Renal cortex interstitium (tissue), 11 donors: ENCODE data around the gene DISC1. TPM values are rescaled to one million over a fixed set of nuclear protein-coding genes. Genes with fewer than 3 reads are reported as not detected.

ENCODE experiments used
- DNase-seq, 11 donors: peaks; one replicate each; pipeline ENCODE4 v3.0.0-alpha.2; 2013; ENCODE audit warnings: low read depth in 9 of 11, low spot score in 4 of 11; ENCODE audit errors: extremely low read depth in 1 of 11
- polyA plus RNA-seq, 3 donors: library from polyadenylated mRNA; unstranded; fragments of 120-200 nt; gene quantifications; one replicate each; pipeline ENCODE4 v1.2.1, GENCODE V29; 2013; ENCODE audit not compliant: insufficient read length in 3 of 3

The DISC1 gene
- polyA plus RNA-seq, 3 donors = 5.2 to 5.9 (median 5.8) TPM

DNA sequence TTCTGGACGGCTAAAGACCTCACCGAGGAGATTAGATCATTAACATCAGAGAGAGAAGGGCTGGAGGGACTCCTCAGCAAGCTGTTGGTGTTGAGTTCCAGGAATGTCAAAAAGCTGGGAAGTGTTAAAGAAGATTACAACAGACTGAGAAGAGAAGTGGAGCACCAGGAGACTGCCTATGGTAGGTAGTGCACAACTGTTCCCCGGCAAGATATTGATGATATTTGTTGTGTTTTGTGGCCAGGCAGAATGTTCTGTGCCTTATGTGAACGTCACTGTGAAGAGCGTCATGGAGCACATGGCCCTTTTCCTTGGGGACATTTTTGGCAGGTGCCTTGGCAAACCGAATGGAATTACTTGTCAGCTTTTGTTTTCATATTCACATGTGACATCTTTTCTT, 191.7 kb downstream of the DISC1 start:
- no peak for DNase-seq

DNA sequence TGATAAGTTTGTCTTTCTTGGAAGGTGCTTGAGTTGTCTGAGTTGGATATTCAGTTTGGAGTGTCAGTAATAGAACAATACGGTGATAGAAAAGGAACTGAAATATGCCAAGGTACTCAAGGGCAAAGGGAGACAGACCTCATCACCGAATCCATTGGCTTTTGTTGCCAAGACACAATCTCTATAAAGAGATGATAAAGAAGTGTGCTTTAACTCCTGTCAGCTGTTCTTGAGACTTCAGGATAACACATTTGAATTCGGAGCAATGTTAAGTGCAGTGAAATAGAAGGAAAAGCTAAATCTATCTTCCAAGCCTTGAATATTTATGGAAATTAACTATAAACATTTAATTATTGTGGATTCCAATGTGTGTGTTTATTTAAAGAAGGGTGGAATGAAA, 194.7 kb downstream of the DISC1 start:
- DNase-seq = no peak

DNA sequence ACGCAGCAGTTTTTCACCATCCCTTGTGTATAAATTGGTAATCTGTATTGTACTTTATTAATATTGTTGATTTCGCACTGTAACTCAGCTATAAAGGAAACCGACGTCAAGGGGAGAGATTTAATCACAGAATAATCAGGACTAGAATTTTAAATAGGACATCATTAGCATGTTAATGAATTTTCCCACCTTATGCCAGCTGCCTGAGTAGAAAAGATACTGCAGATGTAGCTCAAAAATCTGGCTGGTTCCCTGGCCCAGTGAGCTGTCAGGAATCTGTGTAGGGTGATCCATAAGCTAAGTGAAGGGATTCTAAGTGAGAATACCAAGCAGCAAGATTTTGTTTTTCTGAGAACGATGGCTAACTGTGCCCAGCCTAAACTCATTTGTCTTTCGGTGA, 195.5 kb downstream of the DISC1 start:
- DNase-seq = no peak

DNA sequence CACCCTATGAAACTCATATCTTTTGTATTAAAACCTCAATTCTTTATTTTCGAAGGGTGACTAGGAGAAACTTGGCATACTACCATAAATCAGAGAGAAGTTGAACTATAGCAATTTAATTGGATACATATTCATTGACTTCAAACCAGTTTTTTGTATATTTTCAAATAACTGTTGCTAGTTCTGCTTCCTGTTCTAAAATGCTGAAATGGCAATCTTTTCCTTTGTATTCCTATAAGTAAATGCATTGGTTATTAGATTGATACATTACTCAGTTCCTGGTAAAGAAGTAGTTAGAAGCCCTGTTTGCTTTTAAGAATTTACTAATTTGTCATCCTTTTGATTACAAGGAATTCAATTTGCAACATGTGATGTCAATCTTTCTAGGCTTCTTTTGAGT, 200.0 kb downstream of the DISC1 start:
- DNase-seq = no peak

DNA sequence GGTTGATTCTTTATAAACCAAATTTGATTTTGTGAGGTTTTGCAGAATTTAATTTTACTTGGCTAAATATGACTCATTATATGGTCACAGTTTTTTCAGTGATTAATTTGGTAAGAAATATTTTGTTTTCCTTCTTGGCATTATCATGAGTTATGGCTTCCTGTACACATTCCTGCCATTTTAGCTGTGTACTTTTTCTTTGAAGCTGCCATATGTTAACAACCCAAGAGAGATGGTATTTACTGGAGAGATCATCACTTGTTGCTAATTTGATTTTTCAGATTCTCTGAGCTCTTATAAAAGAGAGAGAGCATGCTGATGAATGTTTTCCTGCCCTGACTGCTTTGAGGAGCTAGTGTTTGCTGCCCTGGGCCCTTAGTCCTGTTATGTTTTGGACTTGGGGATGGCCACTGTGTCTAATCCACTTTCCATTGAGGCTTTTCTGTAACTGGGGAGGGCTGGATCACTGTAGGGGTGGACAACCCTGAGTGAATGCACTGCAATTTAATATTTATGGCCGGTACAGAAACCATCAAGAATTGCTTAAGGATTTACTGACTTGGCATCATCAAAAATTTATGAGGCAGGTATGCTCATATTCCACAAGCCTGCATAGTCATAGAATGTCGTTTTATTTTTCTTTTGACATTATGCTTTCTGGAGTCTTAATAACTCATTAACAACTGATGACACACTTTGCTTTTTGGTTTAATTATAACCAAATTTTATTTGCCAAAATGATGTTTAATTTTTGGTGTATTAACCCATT, 200.9 kb downstream of the DISC1 start:
- no peak for DNase-seq

DNA sequence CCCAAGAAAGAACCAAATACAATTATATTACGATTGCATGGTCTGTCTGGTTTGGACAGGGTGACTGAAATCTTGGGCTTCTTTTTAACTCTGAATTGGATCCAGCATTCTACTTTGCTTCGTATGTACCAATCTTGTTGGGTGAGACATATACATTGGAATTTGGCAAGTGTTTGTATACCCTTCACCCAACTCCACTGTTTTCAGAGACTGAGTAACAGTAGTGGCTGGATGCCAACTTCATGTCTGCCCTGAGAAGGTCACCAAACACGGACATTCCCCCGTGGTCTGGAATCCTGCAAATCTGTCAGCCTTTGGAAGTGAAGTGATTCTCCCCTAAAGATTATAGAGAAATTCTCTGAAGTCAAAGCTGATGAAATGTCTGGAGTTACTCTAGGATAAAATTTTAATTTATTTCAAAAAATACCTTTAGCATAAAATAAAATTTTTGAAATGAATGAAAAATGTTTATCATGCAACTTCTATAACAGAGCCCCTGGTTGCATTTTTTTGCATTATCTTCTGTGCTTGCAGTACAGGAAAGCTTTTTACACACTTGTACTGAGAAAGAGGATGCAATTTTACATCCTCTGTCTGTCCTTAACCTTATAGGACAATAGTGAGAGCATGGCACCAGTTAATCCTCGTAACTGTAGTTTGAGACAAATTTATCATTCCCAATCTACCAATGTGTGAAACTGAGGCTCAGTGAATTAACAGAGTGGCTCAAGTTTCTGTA, 201.8 kb downstream of the DISC1 start:
- peak in 1 of 11 donors; percentile 12 for DNase-seq

DNA sequence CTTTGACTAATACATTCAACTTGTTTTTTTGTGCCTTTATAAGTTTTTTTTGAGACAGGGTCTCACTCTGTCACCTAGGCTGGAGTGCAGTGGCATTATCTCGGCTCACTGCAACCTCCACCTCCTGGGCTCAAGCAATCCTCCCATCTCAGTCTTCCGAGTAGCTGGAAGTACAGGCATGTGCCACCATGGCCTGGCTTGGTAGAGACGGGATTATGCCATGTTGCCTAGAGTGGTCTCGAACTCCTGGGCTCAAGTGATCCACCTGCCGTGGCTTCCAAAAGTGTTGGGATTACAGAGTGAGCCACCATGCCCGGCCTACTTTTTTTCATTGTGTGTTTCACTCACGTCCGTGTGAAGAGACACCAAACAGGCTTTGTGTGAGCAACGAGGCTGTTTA, 202.7 kb downstream of the DISC1 start:
- DNase-seq = no peak

DNA sequence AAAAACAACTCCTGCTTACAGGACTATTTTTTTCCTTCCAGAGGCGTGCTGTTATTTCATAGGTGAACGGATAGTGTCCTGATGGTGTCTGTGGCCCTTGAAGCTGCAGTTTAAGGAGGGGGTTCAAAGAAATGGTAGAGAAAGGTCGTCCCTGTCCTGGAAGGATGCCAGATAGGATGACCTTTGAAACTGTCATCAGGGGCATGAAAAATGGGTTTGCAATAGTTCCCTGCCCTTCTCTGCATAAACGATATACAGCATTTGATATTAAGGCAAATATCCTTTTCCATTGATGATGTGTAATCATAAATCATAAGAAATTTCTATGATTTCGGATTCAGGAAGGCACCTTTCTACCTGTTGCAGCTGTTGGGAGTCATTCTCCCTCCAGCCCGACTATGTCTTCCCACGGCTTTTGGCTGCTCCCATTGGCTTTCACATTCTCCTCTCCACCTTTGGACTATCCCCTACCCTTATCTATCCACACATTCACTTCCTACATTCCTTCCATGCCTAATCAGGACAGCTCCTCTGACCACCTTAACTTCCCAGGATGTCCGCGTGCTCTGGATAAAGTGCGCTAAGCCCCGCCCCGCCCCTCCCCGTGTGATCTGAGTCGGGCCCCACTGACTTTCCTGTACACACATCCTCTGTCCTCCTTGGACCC, 209.8 kb downstream of the DISC1 start:
- DNase-seq = no peak

DNA sequence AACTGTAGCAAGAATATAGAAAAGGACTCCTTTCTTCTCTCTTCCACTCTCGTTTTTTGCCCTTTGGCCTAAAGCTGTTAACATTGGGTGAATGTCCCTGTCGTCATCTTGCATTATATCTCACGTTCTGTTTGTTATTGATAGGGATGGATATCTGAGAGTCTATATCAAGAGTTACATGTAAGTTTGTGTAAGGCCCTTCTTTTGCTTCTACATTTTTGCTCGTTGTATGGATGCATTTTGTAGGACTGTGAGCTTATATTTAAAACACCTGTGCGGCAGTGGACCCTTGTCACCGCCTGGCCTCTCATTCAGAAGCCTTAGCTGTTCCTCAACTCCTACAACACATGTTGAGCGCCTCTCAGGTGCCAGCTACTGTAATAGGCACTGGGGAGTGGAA, 211.9 kb downstream of the DISC1 start:
- DNase-seq = no peak

DNA sequence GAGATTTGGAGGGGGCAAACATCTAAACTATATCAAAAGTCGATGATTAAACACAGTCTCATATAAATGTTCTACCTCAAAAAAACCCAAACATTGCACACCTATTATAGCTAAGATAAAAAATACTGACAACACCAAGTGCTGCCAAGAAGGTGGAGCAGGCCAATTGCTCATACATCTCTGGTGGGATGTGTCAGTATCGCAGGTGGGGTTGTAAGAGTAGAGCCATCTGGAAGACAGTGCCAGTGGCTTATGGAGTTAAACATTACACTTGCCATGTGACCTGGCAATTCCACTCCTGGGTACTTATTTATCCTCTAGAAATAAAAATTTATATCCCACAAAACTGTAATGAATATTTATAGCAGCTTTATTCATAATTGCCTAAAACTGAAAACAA, 213.4 kb downstream of the DISC1 start:
- no peak for DNase-seq

DNA sequence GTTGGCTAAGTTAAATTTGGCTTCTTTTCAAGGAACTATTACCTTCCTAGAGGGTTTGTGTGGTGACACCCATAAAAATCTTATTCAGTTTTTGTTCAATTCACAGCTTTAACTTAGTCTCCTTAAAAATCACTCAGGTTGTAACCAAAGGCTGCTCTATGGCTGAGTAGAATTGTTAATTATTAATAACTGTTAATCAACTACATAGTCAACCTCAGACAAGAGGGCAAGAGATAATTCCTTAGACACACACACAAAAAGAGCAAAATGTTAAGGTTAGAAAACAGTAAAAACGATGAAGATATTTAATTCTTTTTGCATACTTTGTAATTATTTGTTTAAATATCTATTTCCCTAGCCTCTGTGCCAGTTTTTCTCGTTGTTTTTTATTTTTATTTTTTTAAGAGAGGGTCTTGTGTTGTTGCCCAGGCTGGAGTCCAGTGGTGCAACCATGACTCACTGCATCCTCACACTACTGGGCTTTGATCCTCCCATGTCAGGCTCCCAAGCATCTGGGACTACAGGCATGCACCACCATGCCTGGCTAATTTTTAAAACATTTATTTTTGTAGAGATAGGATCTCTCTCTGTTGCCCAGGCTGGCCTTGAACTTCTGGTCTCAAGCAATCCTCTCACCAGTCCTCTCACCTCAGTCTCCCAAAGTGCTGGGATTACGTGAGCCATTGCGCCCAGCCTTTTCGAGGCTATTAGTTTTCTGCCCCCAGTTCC, 215.2 kb downstream of the DISC1 start:
- DNase-seq = no peak

DNA sequence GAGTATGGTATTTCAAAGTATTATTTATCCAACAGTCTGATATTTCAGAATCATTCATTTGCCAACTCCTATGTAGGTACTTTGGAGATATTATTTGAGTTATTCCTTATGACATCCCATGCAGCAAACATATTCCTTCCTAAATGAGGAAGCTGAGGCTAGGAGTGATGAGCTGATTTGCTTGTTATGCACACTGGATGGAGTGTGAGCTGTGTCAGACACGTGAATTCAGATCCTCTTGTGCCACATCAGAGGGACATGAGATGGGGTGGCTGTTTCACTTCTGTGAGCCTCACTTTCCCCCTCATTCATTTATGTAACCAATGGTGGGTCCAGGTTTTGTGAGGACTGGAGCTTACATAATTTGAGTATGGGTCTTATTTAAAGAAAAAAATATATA, 215.9 kb downstream of the DISC1 start:
- DNase-seq = no peak

DNA sequence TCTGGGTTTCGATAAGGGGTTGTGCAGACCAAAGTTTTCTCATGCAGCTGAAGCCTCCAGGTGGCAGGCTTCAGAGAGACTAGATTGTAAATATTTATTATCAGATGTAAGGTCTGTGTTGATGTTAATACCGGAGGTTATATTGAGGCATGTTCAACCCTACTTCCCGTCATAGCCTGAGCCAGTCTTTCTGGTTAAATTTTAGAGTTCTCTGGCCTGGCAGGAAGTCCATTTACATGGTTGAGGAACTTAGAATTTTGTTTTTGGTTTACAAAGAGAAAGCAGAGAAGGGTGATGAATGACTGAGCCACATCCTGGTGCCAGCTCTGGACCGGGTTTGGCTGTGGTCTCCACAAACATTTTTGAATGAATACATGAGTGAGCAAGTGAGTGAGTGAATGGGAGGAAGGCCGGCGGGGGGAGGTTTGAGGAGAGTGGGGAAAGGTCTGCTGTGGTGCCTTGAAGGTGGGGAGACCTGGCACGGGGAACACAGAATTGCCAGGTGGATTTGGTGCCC, 218.5 kb downstream of the DISC1 start:
- DNase-seq = peak in 3 of 11 donors; percentile 15 to 18 (median 17)

DNA sequence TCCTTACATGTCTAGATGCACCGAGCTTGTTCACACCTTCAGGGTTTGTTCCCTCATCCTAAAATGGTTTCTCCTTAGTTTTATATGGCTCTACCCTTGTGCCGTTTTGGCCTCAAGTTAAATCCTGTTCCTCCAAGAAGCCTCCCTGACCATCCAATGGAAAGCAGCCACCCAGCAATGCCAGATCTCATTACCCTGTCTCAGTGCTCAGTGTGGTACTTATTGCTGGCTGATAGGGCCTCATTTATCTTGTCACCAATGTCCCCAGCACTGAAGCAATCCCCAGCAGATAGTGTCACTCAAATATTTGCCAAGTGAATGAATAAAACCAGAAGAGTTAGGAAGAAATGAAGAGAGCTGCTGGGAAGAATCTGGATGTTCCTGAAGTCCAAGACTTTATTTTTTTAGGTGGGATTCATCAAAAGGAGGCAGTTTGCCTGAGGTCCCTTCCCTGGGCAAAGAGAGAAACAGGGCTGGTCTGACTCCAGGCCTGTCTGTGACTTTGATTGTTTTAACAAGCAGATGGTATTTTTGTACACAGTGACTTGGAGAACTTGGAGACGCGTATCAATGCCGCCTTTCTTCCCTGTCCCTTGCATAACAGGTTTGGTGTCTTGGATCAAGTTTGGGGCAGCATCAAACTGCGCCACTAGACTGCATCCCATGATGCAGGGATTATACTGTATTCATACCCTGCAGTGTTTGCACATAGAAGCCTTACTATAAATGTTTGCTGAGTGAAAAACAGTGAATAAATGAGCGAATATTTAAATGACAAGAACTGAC, 221.2 kb downstream of the DISC1 start:
- DNase-seq = no peak

DNA sequence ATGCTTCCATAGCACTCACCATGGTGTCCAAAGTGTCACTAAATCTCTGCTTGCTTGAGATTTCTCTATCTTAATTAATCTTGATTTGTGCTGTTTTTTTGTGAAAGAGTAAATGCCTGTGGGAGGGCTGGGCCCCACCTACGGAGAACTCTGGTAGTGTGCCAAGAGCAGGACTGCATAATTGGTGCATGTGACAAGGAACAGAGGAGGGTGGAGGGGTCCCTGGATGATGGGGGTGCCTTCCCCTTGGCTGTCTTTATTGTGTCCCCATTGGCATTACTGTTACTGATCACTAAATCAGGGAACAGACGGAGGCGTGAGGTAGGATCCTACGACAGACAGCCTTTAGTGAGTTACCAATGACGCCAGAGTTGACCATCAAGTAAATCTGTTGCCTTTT, 223.4 kb downstream of the DISC1 start:
- DNase-seq = no peak

DNA sequence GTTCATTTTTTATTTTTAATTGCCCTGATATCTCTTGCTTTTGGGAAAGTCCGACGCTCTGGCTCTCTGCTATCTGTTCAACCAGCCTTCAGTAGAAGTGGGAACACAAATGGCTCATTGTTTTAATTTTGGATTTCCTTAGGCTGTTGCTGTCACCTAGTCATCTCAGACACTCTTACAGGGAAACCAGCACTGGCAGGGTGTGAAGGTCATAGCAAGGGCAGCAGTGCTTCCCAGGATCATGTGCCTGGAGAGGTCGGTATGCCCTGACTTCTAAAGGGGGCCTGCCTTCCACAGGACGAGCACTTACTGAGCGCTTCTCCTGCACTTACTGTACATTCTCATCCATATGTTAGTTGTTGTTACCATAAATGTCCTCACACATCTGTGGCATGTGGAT, 224.2 kb downstream of the DISC1 start:
- no peak for DNase-seq

DNA sequence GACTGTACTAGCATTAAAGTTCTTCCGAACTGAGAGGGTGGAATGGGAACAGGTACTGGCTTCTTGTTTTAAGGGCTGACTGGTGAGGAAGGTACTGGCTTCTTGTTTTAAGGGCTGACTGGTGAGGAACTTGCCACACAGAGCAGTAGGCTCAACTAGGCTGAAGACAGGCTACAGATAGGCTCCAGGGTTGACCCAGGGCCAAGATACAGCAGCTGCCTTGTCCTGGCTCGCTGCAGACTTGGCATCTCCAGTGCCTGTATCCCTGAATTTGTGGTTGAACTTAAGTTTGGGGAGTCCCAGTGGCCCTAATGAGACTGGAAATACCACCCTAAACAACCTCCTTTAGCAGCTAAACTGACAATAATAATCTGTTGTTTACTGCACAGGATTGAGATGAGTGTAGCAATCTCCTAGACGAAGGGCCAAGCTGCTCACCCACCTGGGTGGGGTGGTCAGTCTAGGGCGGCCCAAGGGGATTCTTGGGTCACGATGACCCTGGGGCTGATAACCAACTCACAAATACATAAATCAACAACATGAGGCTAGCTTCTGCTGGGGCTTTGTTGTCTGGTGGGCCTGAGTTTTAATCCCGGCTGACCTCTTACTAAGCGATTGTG, 227.1 kb downstream of the DISC1 start:
- DNase-seq = no peak

DNA sequence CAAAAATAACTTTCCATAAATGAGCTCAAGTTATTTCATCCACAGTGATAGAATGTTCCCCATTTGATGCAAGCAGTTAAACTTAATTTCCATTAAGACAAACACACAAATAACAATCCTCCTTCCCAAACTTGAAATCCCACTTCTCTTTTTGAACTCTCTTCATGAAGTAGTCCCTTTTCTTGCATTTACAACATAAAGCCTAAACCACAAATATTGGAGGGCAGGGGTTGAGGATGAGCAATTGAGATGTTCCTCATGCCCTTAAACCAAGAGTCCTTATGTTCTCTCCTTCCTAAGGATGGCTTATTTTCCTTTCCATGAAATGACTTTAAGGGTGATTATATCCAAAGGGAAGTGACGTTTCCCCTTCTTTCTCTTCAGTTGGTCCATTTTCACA, 228.8 kb downstream of the DISC1 start:
- DNase-seq = no peak
